GM18868 (cell line): Measurements from ENCODE around the gene RDH16.
"Not testable (repeated sequence)": the region's sequence is repeated elsewhere in the genome, so short reads cannot be mapped to it uniquely, and the experiment has no call there.

Experiments used
- ATAC-seq: cut with Tn5 transposase; IDR thresholded peaks from one replicate; pipeline ENCODE4 v1.9.1; 2021; ENCODE audit warnings: mild to moderate bottlenecking, moderate library complexity; ENCODE audit not compliant: unreplicated experiment

RDH16 gene

DNA sequence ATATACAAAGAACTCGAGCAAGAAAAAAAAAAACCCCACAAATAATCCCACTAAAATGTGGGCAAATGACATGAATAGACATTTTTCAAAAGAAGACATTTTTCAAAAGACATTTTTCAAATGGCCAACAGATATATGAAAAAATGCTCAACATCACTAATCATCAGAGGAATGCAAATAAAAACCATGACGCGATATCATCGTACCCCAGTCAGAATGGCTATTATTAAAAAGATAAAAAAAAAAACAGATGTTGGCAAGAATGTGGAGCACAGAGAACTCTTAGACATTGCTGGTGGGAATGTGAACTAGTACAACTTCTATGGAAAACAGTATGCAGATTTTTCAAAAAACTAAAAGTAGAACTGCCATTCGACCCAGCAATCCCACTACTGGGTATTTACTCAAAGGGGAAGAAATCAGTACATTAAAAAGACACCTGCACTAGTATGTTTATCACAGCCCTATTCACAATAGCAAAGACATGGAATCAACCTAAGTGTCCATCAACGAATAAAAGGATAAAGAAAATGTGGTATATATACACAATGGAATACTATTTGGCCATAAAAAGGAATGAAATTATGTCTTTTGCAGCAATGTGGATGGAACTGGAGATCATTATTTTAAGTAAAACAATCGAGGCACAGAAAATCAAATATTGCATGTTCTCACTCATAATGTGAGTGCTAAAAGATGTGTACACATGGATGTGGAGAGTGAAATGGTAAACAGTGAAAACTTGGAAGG lies 32.6 kb upstream of the RDH16 start:
- ATAC-seq: no peak

- ATAC-seq: no peak
Measured at GRCh38 chr12:56988207-56988739, 30.9 kb upstream of the RDH16 start.

- peak; percentile 59 for ATAC-seq
Measured at GRCh38 chr12:56987551-56988053, 30.2 kb upstream of the RDH16 start.

DNA sequence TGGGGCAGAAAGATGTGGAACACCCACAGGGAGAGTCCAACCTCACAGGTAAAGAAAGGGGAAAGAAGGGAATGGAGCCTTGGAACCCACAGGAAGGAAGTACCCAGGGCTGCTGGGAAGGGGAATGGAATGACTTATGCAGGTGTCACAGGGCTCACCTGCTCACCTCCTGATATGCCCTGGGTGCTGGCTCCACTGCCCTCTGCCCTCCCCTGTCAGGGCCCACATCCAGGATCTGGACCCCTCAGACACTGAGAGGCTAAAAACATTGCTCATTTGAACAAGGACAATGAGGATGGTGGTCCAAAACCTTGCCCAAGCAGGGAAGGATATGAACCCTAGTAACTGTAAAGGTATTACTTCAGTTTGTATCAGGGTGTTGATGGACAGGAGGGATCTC lies 29.6 kb upstream of the RDH16 start:
- ATAC-seq: no peak

- ATAC-seq: not testable (repeated sequence)
Measured at GRCh38 chr12:56985714-56986113, 28.3 kb upstream of the RDH16 start.

GRCh38 chr12:56983386-56983785 lies 26.0 kb upstream of the RDH16 start:
- no peak for ATAC-seq

DNA sequence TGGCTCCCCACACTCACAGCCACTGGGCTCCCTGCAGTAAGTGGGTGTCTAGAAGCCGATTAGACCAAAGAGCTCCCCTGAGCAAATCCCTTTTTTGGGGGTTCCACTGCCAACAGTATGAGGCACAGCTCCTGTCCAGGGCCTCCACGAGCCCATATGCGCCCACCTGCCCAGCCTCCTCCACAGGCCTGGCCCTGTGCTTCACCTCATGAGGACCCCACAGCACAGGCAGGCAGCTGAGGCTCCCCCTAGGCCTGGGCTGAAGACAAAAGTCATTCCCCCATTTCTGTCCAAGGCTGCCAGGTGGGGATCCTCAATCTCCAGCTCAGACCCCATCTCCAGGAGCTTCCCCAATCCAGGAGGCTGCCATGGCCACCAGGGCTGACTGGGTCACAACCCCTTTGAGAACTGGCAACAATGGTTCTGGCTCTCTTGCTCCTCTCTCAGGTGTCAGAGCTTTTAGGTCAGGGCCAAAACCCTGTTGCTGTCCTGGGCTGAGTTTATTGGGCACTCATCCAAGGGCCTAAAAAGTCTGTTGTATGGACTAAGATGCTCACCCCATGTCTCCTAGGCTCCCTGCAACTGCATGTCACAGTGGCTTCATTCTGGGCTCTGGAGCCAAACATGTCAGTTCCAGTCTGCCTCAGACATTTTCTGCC lies 25.3 kb upstream of the RDH16 start:
- not testable (repeated sequence) for ATAC-seq

GRCh38 chr12:56980941-56981530 lies 23.6 kb upstream of the RDH16 start:
- no peak for ATAC-seq

GRCh38 chr12:56980268-56980667 lies 22.9 kb upstream of the RDH16 start:
- no peak for ATAC-seq

- ATAC-seq: no peak
Measured at GRCh38 chr12:56979628-56980027, 22.2 kb upstream of the RDH16 start.

GRCh38 chr12:56978397-56979138 lies 21.2 kb upstream of the RDH16 start:
- ATAC-seq: no peak

GRCh38 chr12:56977361-56977760 lies 20.0 kb upstream of the RDH16 start:
- not testable (repeated sequence) for ATAC-seq

DNA sequence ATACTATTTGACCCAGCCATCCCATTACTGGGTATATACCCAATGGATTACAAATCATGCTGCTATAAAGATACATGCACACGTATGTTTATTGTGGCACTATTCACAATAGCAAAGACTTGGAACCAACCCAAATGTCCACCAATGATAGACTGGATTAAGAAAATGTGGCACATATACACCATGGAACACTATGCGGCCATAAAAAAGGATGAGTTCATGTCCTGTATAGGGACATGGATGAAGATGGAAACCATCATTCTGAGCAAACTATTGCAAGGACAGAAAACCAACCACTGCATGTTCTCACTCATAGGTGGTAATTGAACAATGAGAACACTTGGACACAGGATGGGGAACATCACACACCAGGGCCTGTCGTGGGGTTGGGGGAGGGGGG lies 16.8 kb upstream of the RDH16 start:
- ATAC-seq: not testable (repeated sequence)

- not testable (repeated sequence) for ATAC-seq
Measured at GRCh38 chr12:56968910-56969309, 11.5 kb upstream of the RDH16 start.

DNA sequence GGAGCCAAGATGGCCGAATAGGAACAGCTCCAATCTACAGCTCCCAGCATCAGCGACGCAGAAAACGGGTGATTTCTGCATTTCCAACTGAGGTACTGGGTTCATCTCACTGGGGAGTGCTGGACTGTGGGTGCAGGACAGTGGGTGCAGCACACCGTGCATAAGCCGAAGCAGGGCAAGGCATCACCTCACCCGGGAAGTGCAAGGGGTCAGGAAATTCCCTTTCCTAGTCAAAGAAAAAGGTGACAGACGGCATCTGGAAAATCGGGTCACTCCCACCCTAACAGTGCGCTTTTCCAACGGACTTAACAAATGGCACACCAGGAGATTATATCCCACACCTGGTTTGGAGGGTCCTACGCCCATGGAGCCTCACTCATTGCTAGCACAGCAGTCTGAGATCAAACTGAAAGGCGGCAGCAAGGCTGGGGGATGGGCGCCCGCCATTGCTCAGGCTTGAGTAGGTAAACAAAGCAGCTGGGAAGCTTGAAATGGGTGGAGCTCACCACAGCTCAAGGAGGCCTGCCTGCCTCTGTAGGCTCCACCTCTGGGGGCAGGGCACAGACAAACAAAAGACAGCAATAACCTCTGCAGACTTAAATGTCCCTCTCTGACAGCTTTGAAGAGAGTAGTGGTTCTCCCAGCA lies 8.7 kb upstream of the RDH16 start:
- not testable (repeated sequence) for ATAC-seq

DNA sequence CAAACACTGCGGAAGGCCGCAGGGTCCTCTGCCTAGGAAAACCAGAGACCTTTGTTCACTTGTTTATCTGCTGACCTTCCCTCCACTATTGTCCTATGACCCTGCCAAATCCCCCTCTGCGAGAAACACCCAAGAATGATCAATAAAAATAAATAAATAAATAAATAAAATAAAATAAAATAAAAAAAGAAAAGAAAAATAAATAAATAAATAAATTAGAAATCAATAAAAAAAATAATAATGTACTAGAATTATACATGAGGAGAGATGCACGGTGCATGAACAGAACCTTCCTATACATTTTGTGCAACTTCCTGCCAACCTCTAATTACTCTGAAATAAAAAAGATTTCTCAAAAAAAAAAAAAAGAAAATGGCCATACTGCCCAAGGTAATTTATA lies 7.7 kb upstream of the RDH16 start:
- ATAC-seq: not testable (repeated sequence)

DNA sequence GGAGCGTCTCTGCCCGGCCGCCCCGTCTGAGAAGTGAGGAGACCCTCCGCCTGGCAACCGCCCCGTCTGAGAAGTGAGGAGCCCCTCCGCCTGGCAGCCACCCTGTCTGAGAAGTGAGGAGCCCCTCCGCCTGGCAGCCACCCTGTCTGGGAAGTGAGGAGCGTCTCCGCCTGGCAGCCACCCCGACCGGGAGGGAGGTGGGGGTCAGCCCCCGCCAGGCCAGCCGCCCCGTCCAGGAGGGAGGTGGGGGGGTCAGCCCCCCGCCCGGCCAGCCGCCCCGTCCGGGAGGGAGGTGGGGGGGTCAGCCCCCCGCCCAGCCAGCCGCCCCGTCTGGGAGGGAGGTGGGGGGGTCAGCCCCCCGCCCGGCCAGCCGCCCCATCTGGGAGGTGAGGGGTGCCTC lies 6.1 kb upstream of the RDH16 start:
- ATAC-seq: not testable (repeated sequence)

- ATAC-seq: not testable (repeated sequence)
Measured at GRCh38 chr12:56962247-56962646, 4.8 kb upstream of the RDH16 start.

DNA sequence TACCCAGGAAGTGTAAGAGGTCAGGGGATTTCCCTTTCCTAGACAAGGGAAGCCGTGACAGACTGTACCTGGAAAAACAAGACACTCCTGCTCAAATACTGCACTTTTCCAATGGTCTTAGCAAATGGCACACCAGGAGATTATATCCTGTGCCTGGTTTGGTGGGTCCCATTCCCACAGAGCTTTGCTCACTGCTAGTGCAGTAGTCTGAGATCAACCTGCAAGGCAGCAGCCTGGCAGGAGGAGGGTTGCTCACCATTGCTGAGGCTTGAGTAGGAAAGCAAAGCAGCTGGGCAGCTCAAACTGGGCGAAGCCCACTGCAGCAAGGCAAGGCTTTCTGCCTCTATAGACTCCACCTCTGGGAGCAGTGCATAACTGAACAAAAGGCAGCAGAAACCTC lies 1.0 kb upstream of the RDH16 start:
- no peak for ATAC-seq

DNA sequence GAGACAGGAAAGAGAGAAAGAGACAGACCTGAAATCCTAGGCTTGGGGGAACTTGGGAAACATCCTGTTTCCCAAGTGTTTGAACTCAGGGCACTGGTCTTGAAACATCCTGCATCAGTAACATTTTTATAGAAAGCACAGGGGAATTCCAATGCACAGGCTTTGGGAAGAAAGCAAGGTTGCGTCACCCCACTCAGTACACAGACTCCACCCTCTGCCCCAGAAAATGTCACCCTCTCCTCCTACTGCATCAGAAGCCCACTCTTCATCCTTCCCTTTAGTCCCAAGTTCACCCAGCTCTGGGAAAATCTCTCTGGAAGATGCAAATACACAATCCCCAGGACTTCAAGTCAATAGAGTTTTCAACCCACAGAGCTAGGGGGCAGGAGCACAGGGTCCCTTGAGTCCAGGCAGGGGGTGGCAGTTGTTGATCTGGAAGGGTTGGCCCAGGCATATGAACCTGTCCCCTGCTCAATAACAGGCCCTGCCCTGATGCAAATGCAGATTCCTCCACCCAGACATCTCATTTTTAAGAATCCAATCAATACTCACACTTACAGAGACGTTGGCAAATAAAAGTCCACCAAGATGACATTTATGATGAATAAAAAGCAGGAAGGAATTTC lies 1.7 kb downstream of the RDH16 start:
- ATAC-seq: no peak
